Lower lobe of right lung (tissue), 2 donors: Measurements from ENCODE around the gene PRRX1. TPM values are rescaled to one million over a fixed set of nuclear protein-coding genes. Genes with fewer than 3 reads are reported as not detected.

ENCODE experiments used
- ATAC-seq, 2 donors: fragments of 200-7000 bp; cut with Tn5 transposase; one replicate each; pipeline ENCODE4 v1.9.1; 2020 to 2022; ENCODE audit warnings: mild to moderate bottlenecking in 2 of 2, moderate library complexity in 2 of 2
- DNase-seq: peaks from one replicate; pipeline ENCODE4 v3.0.0-alpha.2; 2020
- H3K27ac ChIP-seq: fragments of 200-600 bp; one replicate; pipeline ENCODE4 v1.8.0; 2022
- H3K27me3 ChIP-seq: fragments of 200-600 bp; one replicate; pipeline ENCODE4 v1.8.0; 2022; ENCODE audit warnings: low read depth
- H3K36me3 ChIP-seq: fragments of 200-600 bp; one replicate; pipeline ENCODE4 v1.8.0; 2022; ENCODE audit warnings: mild to moderate bottlenecking
- H3K4me1 ChIP-seq: fragments of 200-600 bp; one replicate; pipeline ENCODE4 v1.8.0; 2022
- H3K4me3 ChIP-seq: fragments of 200-600 bp; one replicate; pipeline ENCODE4 v1.8.0; 2022; ENCODE audit warnings: mild to moderate bottlenecking
- H3K9me3 ChIP-seq: fragments of 200-600 bp; one replicate; pipeline ENCODE4 v1.8.0; 2022
- CTCF ChIP-seq: fragments of 200-600 bp; IDR thresholded peaks from one replicate; pipeline ENCODE4 v1.8.0; 2022; ENCODE audit warnings: antibody characterized with exemption, mild to moderate bottlenecking
- intact Hi-C: fragments of 100-400 bp; cut with DNase I; formaldehyde crosslinking; loops from one replicate; pipeline ENCODE4 v1.11.0; 2022
- total RNA-seq: library from RNA; stranded (reverse); fragmentation: NEBNext Ultra II Directional; extraction: Animal tissue kit (Norgen Biotek cat#: 25700); gene quantifications from one replicate; pipeline ENCODE4 v1.2.1, GENCODE V29; 2021
- donor health status: DM: no; HTN: yes; CAD: no; lungs with severe emphysema.

Gene PRRX1
- total RNA-seq, 1 donor from 2014 or later, result 30.1 TPM

- Histone ChIP-seq H3K27me3 (no peaks in the 10 kb centered on the region), H3K27ac (no peak overlapping the region), H3K4me1 (peaks cover 8% of the 10 kb centered on the region), H3K36me3 (peaks cover 4% of the 10 kb centered on the region), H3K9me3 (no peaks in the 10 kb centered on the region), H3K4me3 (no peak overlapping the region)
- intact Hi-C loops, result no loop called here
- DNase-seq (no peak), ATAC-seq (no peak)
- no peak for TF ChIP-seq CTCF
These were observed 68.3 kb downstream of the PRRX1 start for GRCh38 chr1:170732252-170732588.

GRCh38 chr1:170734412-170735175 is 70.7 kb downstream of the PRRX1 start:
- ATAC-seq, result no peak
- intact Hi-C loops, result no loop called here
- Histone ChIP-seq H3K4me1 (peaks cover 5% of the 10 kb centered on the region), H3K36me3 (no peaks in the 10 kb centered on the region), H3K9me3 (no peaks in the 10 kb centered on the region), H3K27ac (no peak overlapping the region), H3K4me3 (no peak overlapping the region), H3K27me3 (no peaks in the 10 kb centered on the region)
- no peak for TF ChIP-seq CTCF
- DNase-seq, result no peak

GRCh38 chr1:170735366-170736263 is 71.7 kb downstream of the PRRX1 start:
- H3K4me3 ChIP-seq, result no peak overlapping the region
- H3K36me3 ChIP-seq, result no peaks in the 10 kb centered on the region
- intact Hi-C loops, result no loop called here
- no peak overlapping the region for H3K27ac ChIP-seq
- no peaks in the 10 kb centered on the region for H3K9me3 ChIP-seq
- TF ChIP-seq CTCF, result no peak
- ATAC-seq, result no peak
- DNase-seq, result no peak
- H3K4me1 ChIP-seq, result no peaks in the 10 kb centered on the region
- no peaks in the 10 kb centered on the region for H3K27me3 ChIP-seq

GRCh38 chr1:170739803-170740202 is 75.9 kb downstream of the PRRX1 start:
- H3K27ac ChIP-seq, result no peak overlapping the region
- H3K36me3 ChIP-seq, result no peaks in the 10 kb centered on the region
- intact Hi-C loops, result no loop called here
- no peak overlapping the region for H3K4me3 ChIP-seq
- no peak for ATAC-seq
- no peak for DNase-seq
- H3K4me1 ChIP-seq, result no peaks in the 10 kb centered on the region
- peaks cover 4% of the 10 kb centered on the region for H3K9me3 ChIP-seq
- no peaks in the 10 kb centered on the region for H3K27me3 ChIP-seq
- TF ChIP-seq CTCF, result no peak

- Histone ChIP-seq H3K9me3 (peaks cover 4% of the 10 kb centered on the region), H3K36me3 (no peaks in the 10 kb centered on the region), H3K4me1 (no peaks in the 10 kb centered on the region), H3K27me3 (no peaks in the 10 kb centered on the region), H3K4me3 (no peak overlapping the region), H3K27ac (no peak overlapping the region)
- no peak for ATAC-seq
- TF ChIP-seq CTCF, result no peak
- intact Hi-C loops, result no loop called here
- DNase-seq, result no peak
These were observed 77.7 kb downstream of the PRRX1 start for GRCh38 chr1:170741678-170742077.
